HG03432 (cell line): ENCODE data around the gene DESI2.

Experiments used
- ATAC-seq: cut with Tn5 transposase; IDR thresholded peaks from one replicate; pipeline ENCODE4 v1.9.1; 2021; ENCODE audit warnings: mild to moderate bottlenecking, moderate library complexity; ENCODE audit not compliant: unreplicated experiment

DESI2 gene

DNA sequence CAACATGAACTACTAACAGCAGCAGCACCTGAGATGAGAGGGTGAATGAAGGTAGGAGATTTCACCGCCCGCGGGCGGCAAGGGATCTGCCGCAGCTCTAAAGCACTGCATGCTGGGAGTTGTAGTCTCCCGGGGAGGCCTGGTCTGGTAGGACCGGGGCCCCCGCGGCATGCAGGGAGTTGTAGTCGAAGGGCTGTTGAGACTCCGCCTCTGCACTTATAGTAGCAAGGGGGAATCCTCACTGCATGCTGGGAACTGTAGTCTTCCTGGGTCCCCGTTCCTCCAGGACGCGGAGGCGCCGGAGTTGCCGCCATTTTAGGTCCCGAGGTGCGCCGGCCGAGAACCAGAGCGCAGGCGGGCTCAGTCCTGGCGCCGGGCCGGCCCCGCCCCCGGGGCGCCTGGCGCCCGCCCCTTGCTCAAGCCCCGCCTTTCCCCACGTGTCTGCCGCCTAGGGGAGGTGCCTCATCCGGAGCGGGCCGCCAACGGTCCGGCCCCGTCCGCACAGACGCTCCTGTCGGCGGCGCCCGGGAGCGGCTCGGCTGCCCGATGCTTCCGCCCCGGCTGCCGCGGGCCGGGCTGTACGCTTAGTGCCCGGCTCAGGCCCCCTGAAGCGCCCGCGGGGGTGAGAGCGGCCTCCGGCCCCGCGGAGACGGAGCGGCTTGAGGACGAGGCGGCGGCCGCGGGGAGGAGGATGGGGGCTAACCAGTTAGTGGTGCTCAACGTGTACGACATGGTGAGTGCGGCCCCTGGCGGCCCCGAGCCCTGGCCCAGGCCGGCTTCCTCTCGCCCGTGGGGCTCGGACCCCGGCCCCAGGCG is at the start of gene DESI2:
TSS of gene DESI2 (plus strand) at position 504 of the 816 bp plus-strand sequence. CDS start at position 692, 188 bp downstream.
- peak; percentile 95 for ATAC-seq

DNA sequence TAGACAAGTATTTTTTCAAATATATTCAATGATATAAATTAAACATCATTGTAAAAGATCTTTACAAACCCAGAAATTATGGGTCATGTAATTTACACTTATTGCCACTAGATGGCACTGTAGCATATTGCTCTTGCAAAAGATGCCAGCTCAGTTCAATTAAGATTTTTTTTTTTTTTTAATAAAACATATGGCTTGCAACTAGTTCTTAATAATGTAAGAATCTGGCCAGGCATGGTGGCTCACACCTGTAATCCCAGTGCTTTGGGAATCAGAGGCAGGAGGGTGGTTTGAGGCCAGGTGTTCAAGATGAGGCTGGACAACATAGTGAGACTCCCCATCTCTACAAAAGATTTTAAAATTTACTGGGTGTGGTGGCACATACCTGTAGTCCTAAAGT is 49.4 kb upstream of the DESI2 start:
- ATAC-seq, result no peak

DNA sequence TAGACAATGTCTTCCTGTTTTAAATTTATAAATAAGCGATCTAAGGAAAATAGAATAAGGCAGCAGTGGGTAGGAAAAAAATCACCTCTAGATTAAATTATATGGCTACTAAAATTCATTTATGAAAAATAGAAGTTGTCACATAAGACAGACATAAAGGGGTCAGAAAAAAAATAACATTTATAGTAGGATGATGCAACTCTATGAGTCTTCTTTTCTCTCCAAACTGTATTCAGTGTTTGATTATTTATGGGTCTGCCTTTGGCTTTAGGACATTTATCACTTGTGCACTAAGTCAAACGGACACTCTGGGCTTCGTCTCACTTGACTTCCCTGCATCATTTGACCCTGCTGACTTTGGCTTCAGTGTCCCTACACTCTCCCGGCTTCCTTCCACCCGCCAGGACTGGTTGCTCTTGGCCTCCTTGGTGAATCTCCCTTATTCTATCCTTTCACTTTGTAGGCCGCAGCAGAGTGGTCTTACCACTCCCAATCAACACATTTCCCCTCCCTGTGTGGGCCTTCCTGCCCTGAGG is 47.0 kb upstream of the DESI2 start:
- no peak for ATAC-seq

DNA sequence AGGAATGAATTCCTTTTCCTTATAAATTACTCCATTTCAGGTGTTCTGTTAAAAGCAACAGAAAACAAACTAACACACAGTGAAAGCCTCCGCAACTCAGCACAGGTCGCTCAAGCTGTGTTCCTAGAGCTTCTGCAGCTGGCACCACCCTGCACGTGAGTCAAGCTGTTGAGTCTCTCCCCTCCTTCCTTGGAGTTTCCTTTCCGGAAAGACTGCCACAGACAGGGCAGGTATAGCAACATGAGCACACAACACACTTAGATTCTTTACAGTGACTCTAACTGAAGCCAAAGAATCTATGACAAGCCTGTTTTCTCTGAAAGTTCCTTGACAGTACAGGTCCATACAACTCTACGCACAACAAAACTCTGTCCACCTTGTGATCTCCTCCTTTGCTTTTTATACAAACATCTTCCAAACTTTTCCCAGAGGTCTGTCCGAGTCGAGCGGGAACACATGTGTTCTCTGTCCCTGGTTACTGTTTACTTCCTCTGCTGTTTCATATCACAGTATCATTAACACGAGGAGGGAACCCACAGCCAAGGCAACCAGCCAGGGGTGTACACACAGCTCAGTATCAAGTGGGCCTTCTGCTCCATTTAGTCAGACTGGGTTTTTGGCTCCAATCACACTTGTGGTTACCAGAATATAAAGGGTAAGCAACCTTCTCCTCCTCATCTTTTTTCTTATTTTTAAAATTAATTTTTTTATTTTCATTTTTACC is 38.7 kb upstream of the DESI2 start:
- no peak for ATAC-seq

DNA sequence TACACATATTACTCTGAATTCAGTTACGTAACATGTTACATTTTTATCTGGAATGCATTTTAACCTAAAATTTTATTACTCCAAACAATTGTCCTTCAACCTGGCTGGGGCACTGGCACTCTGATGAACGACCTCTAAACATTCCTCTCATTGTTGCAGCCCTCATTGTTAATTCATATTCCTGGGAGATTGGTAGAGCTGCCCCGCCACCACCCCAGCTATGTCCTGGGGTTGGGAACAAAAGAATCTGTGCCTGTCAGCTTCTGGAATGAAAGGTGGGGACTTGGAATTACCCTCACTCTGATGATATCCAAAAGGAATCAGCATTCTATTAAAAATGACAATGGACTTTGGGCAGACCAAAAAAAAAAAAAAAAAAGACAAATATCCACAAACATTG is 38.0 kb upstream of the DESI2 start:
- no peak for ATAC-seq

DNA sequence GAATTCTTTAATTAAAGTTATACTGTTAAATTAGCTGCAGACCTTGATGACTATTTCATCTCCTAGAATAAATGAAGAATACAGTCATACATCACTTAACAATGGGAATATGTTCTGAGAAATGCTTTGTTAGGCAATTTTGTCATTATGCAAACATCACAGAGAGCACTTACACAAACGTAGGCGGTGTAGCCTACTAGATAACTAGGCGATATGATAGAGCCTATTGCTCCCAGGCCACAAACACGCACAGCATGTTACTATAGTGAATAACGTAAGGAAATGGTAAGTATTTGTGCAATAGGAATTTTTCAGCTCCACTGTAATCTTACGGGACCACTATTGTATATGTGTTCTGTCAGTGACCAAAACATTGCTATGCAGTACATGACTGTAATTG is 37.6 kb upstream of the DESI2 start:
- ATAC-seq, result no peak

DNA sequence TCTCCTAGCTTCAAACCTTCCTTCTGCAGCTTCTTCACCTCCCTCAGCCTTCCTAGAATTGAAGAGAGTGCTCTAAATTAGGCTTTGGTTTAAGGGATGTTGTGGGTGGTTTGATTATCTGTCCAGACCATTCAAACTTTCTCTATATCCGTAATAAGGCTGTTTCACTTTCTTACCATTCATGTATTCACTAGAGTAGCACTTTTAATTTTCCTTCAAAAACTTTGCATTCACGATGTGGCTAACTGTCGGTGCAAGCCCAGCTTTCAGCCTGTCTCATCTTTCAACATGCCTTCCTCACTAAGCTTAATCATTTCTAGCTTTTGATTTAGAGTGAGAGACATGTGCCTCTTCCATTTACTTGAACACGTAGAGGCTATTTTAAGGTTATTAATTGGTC is 26.2 kb upstream of the DESI2 start:
- ATAC-seq, result no peak

DNA sequence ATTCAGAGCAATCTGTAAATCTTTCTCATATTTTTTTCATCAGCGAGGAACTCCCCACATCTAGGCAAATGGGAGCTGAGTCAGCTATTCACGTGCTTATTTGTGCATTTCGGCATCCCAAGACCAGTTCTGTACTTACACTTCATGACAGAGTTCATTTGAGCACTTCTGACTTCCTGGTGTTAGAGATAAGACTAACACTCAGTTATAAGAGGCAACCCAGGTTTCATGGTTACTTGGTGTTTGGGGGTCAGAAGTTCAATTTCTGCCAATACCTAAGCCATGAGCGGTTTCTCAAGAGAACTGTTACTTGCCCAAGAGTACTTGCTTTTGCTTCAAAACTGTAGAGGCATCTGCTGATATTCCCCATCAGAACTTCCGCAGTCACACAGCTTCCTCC is 24.1 kb upstream of the DESI2 start:
- no peak for ATAC-seq

DNA sequence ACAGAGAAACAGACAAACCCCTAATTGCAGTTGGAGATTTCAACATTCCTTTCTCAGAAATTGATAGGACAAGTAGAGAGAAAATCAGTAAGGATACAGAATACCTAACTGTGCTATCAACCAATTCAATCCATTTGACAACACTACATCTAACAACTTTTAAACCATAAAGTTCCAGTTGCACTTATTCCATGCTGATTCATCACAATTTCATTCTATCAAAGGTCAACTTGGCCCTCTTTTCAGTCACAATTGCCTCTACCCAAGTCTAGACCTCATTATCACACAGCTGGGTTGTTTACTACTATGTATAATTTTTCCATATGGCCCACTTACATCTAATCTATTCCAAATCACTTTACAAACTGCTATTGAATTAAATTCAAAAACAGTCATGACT is 19.8 kb upstream of the DESI2 start:
- ATAC-seq, result no peak

DNA sequence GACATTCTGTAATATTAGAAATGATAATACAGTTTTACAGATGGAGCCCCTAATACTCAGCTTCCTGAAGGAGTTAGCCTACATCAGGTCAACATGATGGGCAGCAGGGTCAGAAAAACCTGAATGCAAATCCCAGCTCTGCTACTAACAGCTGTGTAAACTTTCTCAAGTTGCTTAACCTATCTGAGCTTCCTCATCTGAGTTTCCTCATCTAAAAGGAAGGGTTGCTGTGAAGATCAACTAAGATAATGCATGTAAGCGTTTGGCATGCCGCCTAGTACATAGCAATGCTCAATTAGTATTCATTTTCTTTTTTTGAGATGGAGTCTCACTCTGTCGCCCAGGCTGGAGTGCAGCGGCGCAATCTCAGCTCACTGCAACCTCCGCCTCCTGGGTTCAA is 18.4 kb upstream of the DESI2 start:
- no peak for ATAC-seq

DNA sequence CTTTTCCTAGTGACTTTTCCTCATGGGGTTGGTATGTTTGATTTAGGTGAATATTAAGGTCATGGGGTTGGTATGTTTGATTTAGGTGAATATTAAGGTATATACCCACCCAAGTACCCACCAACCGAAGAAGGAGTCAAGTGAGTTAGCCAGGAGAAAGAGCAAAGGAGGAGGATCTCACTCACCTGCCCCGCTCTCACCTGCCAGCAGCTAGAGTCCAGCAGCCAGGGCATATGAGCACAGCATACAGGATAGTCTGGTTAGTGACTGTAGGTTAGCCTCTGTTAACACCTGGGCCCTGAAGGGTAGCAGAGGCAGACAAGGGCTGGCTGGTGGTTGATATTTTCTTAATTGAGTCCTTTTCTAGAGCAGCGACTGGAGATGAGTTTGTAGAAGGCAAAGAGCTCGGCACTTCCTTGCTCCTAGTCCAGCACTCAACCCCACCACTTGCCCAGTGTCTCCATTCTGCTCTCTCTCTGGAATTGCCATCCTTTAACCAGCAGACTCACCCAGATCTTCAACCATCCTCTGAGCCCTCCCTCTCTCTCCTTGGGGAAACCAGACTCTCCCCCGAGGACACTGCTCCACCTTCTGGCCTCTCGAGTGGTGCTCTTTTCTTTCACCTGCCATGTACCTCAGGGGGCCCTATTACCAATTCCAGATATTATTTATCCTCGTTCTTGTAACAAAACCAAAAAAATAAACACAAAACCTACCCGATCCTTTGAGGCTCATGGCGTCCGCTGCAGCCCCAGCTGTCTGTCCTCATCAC is 16.3 kb upstream of the DESI2 start:
- ATAC-seq, result no peak

DNA sequence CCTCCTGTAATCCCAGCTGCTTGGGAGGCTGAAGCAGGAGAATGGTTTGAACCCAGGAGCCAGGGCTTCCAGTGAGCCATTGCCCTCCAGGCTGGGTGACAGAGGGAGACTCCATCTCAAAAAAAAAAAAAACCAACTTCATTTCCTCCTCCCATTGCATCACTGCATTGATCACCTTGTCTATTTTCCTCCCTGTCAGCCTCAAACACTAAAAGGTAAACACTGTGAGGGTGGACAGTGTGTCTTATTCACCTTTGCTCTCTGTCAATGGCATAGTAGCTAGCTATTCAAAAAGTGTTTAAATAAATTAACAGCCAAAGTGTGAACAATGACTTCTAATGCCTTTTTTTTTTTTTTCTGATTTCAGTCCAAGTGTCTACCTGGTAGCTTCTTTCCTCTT is 13.4 kb upstream of the DESI2 start:
- ATAC-seq, result no peak

DNA sequence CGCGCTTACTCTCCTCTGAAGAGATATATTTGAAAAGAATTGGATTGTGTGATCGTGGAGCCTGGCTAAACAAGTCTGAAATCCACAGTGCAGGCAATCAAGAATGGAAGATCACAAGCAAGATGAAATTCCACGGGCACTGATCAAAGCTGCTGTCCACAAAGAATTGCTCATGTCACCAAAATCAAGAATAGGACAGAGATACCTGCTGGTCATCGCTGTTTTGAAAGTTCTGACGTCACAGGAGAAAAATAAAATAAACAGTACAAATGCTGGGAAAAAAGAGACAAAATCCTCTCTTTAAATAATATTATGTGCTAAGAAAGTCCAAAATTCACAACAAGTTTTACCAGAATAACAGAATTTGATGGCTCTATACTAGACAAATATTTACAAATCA is 12.0 kb upstream of the DESI2 start:
- no peak for ATAC-seq

DNA sequence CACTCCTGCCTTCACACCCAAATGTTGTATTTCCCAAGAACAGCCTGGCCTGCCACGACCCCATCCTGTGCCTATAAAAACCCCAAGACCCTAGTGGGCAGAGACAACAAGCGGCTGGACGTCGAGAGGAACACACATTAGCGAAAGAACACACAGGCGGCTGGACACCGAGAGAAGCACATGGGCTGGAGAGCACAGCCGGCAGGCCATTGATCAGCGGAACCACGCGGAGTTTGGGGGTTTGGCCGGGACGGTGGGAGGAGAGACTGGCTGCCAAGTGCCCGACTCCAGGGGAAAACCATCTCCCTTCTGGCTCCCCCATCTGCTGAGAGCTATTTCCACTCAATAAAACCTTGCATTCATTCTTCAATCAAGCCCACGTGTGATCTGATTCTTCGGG is 10.4 kb upstream of the DESI2 start:
- no peak for ATAC-seq

DNA sequence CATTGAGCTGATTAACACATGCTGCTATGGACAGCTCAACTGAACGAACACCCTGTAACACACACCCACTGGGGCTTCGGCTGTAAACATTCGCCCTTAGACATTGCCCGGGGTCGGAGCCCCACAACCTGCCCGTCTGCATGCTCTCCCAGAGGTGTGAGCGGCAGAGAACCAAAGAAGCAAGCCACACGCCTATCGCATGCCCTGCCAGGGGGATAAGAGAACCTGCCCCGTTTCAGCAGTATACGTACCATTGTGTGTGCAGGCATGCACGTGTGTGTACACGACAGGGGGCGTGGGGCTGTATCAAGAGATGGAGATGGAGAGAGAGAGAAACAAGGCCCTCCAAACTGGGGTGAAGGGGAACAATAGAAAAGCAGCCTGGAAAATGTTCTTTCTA is 9.9 kb upstream of the DESI2 start:
- no peak for ATAC-seq

DNA sequence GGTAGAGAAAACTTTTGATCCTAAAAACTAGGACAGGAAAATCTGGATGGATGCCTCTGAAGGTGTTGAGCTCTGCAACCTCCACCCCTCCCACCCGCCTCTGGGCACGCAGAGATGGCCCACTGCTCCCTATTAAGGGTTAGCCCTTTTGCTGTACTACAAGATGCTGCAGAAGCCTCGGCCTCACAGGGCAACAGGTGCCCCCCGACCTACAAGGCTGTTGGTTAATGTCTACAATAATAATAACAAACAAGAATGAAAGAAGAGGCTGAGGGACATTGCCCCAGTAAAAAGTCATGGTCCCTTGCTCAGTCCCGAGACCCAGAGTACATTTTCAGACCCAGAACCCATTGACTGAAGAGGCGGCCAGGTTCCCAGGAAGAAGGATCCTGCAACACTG is 7.5 kb upstream of the DESI2 start:
- ATAC-seq, result no peak

DNA sequence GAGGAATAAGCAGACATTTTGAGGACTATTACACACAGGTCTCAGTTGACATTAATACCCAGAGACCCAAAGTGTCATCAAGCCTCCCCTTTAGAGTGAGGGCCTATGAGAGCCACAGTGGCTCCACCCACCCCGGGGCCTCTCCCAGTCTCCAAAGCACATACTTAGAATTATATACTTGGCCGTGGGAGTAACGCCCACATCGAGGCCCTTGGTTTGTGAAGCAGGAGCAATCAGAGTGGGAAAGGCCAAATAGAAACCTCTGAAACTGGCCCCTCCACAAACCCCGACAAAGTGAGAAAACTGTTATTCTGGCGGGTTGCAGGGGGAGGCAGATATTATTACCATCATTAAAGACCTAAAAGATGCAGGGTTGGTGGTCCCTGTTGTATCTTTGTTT is 7.0 kb upstream of the DESI2 start:
- no peak for ATAC-seq

DNA sequence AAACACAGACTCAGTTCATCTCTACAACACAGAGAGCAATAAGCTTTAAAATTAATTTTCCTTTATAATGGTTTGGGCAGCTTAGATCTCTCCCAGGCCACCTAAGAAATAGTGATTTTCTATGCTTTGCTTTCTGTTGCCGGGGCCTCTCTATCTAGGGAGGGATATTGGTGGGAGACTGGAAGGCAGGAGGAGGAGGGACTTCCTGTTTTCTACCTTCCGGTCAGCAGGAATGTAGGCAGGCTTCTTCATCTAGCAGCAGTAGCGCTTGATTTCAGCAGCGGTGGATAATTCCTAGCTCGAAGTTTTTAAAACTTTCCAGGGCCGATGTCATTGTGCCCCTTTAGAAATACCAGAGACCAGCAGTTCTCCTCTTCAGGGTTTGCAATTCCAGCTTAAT is 5.1 kb upstream of the DESI2 start:
- no peak for ATAC-seq

DNA sequence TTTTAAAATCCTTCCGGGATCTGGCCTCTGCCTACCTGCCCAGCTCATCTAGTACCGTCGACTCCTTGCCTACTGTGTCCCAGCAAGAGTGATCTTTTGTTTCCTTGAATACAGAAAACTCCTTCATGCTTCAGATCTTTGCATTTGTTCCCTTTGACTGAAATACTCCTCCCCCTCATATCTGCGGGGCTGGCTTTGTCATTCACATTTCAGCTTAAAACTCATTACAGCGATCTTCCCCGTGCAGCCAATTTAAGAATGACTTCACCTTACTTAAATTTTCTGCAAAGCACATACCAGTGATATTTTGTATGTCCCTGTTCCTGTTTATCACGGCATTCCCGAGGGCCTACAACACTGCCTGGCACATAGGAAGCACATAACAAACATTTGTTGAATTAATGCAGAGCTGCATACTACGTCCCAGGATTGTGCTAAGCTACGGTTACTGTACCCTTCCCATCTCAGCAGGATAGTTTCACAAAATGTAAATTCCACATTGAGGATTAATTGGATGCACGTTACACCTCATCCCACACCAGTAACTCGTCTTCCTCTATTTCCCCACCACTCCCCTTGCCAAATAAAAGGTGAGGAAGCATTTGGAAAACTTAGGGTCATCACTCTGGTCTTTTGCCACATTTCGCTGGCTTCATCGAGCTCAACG is 837 bp upstream of the DESI2 start:
- no peak for ATAC-seq

DNA sequence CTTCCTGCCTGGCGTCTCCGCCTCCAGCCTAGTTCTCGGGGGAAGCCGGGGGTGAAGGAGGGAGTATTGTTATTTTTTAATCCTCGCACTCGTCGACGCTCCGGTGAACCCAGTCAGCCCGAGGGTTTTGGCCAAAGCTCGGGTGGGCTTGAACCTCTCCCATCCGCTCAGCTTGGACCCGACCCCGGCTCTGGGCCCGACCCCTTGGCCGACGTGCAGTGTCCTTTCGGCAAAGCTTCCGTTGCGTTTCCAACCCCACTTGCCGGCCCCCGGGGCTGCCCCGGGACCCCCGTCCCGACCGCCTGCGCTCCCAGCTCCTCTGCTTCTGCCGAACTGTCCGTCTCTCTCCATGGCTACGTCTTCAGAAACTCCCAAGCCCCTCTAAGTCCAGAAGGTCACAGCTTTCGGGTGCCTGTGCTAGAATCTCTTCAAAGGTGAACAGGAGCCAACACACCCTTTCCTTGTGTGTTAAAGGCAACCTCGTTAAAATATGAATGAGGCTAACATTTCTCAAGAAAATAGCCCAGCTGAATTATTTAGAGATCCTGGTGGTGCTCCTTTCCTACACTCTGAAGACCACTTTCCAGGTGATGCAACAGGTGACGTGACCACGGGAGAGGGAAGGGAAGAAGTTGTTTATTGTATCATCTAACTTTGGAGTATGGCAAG is 647 bp downstream of the DESI2 start:
- no peak for ATAC-seq
